Breast epithelium (tissue), 4 donors: ENCODE measurements around the gene GABRB3. TPM values are rescaled to one million over a fixed set of nuclear protein-coding genes. Genes with fewer than 3 reads are reported as not detected.
"Not testable (repeated sequence)": the region's sequence is repeated elsewhere in the genome, so short reads cannot be mapped to it uniquely, and the experiment has no call there.

Source experiments
- DNase-seq, 2 donors: peaks; one replicate each; pipeline ENCODE4 v3.0.0-alpha.2; 2019; ENCODE audit warnings: low spot score in 2 of 2
- H3K27ac ChIP-seq, 2 donors: fragments of 200-600 bp; sonication (generic) in 1 of 2; one replicate each; pipeline ENCODE4 v1.5.1; 2016 to 2019; ENCODE audit warnings: mild to moderate bottlenecking in 1 of 2
- H3K27me3 ChIP-seq, 2 donors: fragments of 200-600 bp; sonication (generic) in 1 of 2; one replicate each; pipeline versions ENCODE4 v1.5.1 to v1.6.0; 2017 to 2019; ENCODE audit warnings: control low read depth in 1 of 2, mild to moderate bottlenecking in 1 of 2
- H3K36me3 ChIP-seq: fragments of 200-600 bp; one replicate; pipeline ENCODE4 v1.5.1; 2019
- H3K4me1 ChIP-seq, 2 donors: fragments of 200-600 bp; sonication (generic); one replicate each; pipeline ENCODE4 v1.5.1; 2016 to 2019; ENCODE audit warnings: control low read depth in 1 of 2
- H3K4me3 ChIP-seq, 3 donors: fragments of 200-600 bp; sonication (generic); 1 replicate in 2 of 3; 2 replicates in 1 of 3; pipeline ENCODE4 v1.5.1; 2016 to 2019; ENCODE audit warnings: mild to moderate bottlenecking in 3 of 3, moderate library complexity in 2 of 3
- H3K9me3 ChIP-seq, 2 donors: fragments of 200-600 bp; sonication (generic) in 1 of 2; one replicate each; pipeline ENCODE4 v1.5.1; 2016 to 2019; ENCODE audit warnings: control low read depth in 1 of 2
- CTCF ChIP-seq, 3 donors: fragments of 450-650 bp; IDR thresholded peaks; one replicate each; pipeline ENCODE4 v1.5.1; 2016 to 2017; ENCODE audit warnings: antibody characterized with exemption in 3 of 3, mild to moderate bottlenecking in 3 of 3, moderate library complexity in 3 of 3
- POLR2A ChIP-seq: fragments of 450-650 bp; IDR thresholded peaks from one replicate; pipeline ENCODE4 v1.6.1; 2016; ENCODE audit warnings: antibody characterized with exemption, mild to moderate bottlenecking, moderate library complexity
- POLR2AphosphoS5 ChIP-seq, 3 donors: sonication (generic); formaldehyde crosslinking; IDR thresholded peaks; one replicate each; pipeline ENCODE4 v1.6.1; 2017; ENCODE audit warnings: antibody characterized with exemption in 3 of 3
- intact Hi-C: fragments of 100-400 bp; cut with DNase I; formaldehyde crosslinking; loops from one replicate; pipeline ENCODE4 v1.15.1; 2023; ENCODE audit warnings: low total_unique reads
- total RNA-seq, 3 donors: library from RNA; depleted of rRNA; stranded (reverse); fragments of >200 nt; gene quantifications; one replicate each; pipeline ENCODE4 v1.1.0, GENCODE V29; 2016

GABRB3 gene
- total RNA-seq, 3 donors from 2014 or later = 0.98 to 1.8 (median 1.1) TPM

DNA sequence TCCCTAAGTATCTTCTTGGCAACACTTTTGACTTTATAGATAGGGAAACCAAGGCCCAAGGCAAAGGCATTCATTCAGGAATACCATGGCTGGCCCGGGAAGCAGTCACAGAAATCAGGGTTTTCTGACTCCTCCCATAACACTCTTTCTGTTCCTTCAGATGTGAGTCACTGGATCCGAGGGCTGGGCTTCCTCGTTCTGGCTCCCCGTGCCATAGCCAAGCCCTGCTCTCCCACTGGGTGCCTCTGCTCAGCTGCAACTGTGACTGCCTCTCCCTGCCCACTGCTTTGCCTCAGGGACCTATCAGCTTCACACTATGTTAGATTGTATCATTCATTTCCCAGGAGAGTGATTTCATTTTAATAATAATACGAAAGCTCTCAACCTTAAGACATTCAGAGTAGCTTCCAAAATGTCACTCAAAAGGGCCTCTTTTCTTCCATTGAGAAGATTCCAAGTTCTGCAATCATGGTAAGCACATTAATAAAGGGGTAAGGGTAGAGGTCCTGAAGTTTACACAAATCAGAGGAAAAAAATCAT is 50.2 kb downstream of the GABRB3 start:
- DNase-seq = no peak
- H3K4me1 ChIP-seq = no peaks in the 10 kb centered on the region
- H3K9me3 ChIP-seq = no peaks in the 10 kb centered on the region

GRCh38 chr15:26721232-26721967 is 51.5 kb downstream of the GABRB3 start:
- no peaks in the 10 kb centered on the region for H3K4me1 ChIP-seq
- intact Hi-C loops = no loop called here
- no peak for TF ChIP-seq POLR2A
- no peak for TF ChIP-seq POLR2AphosphoS5 (IDR thresholded peaks at IDR 0.05)
- no peak for TF ChIP-seq CTCF (IDR thresholded peaks at IDR 0.05)
- H3K27me3 ChIP-seq = no peaks in the 10 kb centered on the region
- no peak overlapping the region for H3K4me3 ChIP-seq
- no peak for DNase-seq
- no peaks in the 10 kb centered on the region for H3K36me3 ChIP-seq
- H3K9me3 ChIP-seq = no peaks in the 10 kb centered on the region
- no peak overlapping the region for H3K27ac ChIP-seq

More for the DNA sequence above, 50.2 kb downstream of the GABRB3 start:
- no peak for TF ChIP-seq POLR2A
- no peak for TF ChIP-seq CTCF (IDR thresholded peaks at IDR 0.05)
- TF ChIP-seq POLR2AphosphoS5 (IDR thresholded peaks at IDR 0.05) = no peak
- Histone ChIP-seq H3K36me3 (no peaks in the 10 kb centered on the region), H3K4me3 (no peak overlapping the region), H3K27me3 (no peaks in the 10 kb centered on the region), H3K27ac (no peak overlapping the region)
- intact Hi-C loops = no loop called here

- Histone ChIP-seq H3K27me3 (no peaks in the 10 kb centered on the region), H3K4me1 (no peaks in the 10 kb centered on the region), H3K4me3 (no peak overlapping the region), H3K27ac (no peak overlapping the region), H3K36me3 (no peaks in the 10 kb centered on the region), H3K9me3 (no peaks in the 10 kb centered on the region)
- no peak for DNase-seq
- intact Hi-C loops = no loop called here
- no peak for TF ChIP-seq CTCF (IDR thresholded peaks at IDR 0.05)
- no peak for TF ChIP-seq POLR2AphosphoS5 (IDR thresholded peaks at IDR 0.05)
- TF ChIP-seq POLR2A = no peak
Measured at GRCh38 chr15:26720546-26720945, 52.3 kb downstream of the GABRB3 start.

- H3K4me1 ChIP-seq, DNase-seq, H3K36me3 ChIP-seq, H3K4me3 ChIP-seq, H3K27me3 ChIP-seq, intact Hi-C loops, H3K27ac ChIP-seq, H3K9me3 ChIP-seq: not testable (repeated sequence)
Measured at GRCh38 chr15:26719866-26720265, 53.0 kb downstream of the GABRB3 start.

DNA sequence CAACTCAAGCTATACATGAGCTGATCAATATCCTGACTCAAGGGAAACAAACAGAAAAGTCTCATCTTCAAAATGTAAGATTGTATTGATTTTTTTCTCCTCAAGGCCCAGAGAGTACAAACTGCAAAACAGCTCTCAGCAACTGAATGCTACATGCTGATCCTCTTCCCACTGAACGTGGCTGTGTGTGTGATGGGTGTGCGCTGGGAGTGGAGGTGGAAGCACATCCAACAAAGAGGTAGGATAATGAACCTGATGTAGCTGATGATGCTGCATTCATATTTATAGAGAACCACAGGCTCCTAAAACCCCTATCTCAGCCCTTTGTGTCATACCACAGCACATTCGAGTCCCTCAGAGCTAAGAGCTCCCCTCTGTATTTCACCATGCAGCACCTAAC is 56.8 kb downstream of the GABRB3 start:
- H3K27me3 ChIP-seq = no peaks in the 10 kb centered on the region
- no peak for DNase-seq
- H3K4me1 ChIP-seq = no peaks in the 10 kb centered on the region
- no peak overlapping the region for H3K27ac ChIP-seq
- intact Hi-C loops = no loop called here
- H3K36me3 ChIP-seq = no peaks in the 10 kb centered on the region
- no peaks in the 10 kb centered on the region for H3K9me3 ChIP-seq
- TF ChIP-seq POLR2A (no peak), CTCF (IDR thresholded peaks at IDR 0.05) (no peak), POLR2AphosphoS5 (IDR thresholded peaks at IDR 0.05) (no peak)
- no peak overlapping the region for H3K4me3 ChIP-seq
